ENCODE measurements around the gene DHRS2.

DNA sequence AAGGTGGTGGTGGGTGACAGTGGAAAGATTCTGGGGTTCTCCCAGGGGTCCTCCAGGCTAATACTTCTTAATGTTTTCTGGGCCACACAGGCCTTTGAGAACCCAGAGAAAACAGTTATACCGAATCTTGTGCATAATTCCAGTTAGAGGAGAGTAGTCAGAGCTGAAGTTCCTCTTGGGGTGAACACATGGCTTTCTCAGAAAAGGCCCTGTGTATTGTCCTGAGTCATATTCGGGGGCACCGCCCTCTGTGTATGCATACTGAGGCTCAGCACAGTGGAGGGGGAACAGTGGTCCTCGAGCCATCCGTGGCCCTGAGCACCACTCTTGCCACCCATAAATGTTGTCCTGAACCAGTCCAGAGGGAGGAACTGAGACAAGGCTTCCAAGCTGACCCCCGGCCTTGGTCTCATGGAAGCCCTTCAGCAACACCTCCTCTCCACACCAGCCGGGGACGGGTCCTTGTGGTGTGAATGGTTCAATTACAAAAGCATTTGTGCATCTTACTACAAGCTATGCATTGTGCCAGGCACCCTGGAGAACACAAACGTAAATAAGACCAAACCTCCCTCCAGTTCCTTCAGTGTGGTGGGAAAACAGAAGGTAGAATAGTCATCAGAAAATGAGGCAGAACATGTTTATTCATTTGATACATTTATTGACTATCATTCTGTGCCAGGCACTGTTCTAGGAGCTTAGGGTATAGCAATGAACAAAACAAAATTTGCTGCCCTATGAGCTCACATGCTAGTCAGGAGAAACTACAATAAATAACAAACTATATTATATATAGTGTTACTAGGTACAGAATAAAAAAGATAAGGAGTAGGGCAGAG, 9.9 kb downstream of the DHRS2 start:
- TF ChIP-seq CTCF (IDR thresholded peaks at IDR 0.05; ENCODE audit: poor library complexity, severe bottlenecking) (no peak), EZH2 (IDR thresholded peaks at IDR 0.05; ENCODE audit: borderline replicate concordance, insufficient read depth, low read length, poor library complexity, severe bottlenecking) (no peak), MXI1 (conservative IDR thresholded peaks at IDR 0.05; ENCODE audit: poor library complexity, severe bottlenecking) (no peak), EP300 (conservative IDR thresholded peaks at IDR 0.05; ENCODE audit: poor library complexity, severe bottlenecking) (no peak)
